Measurements from ENCODE around the gene CLDN24.

- TF ChIP-seq CTCF (IDR thresholded peaks at IDR 0.05) (no peak), POLR2A (IDR thresholded peaks at IDR 0.05) (no peak), POLR2AphosphoS5 (IDR thresholded peaks at IDR 0.05) (no peak), EP300 (IDR thresholded peaks at IDR 0.05) (no peak)
Measured at GRCh38 chr4:183349673-183350072, 27.4 kb upstream of the CLDN24 start.
